IMR-90 (cell line): ENCODE results near the gene USP50. TPM values are rescaled to one million over a fixed set of nuclear protein-coding genes. Genes with fewer than 3 reads are reported as not detected.

Source experiments
- ATAC-seq: fragments of 200-7000 bp; cut with Tn5 transposase; 2 replicates; pipeline ENCODE4 v1.9.1; 2020; ENCODE audit warnings: low read depth, mild to moderate bottlenecking, moderate library complexity
- BruUV-seq: library from RNA; stranded (reverse); fragments of 400-500 nt; replicated peaks from 2 replicates; lab custom pipeline; 2021; lab: Mats Ljungman, UMichigan
- CTCF ChIA-PET: fragments of 300-600 bp; formaldehyde crosslinking; extraction: SDS; loops from one replicate; lab custom pipeline; 2021; ENCODE audit warnings: antibody characterized with exemption; lab: Yijun Ruan, JAX
- POLR2A ChIA-PET: fragments of 300-600 bp; sonication (Branson Sonifier 250); formaldehyde crosslinking; loops from one replicate; lab custom pipeline; 2022; ENCODE audit warnings: antibody characterized with exemption; ENCODE audit not compliant: unreplicated experiment; lab: Charles Lee
- DNase-seq: peaks from one replicate; pipeline ENCODE4 v3.0.0; 2013
- H2AFZ ChIP-seq: replicated peaks from 2 replicates; pipeline ENCODE3; 2013; ENCODE audit warnings: low read length, mild to moderate bottlenecking; ENCODE audit not compliant: poor library complexity
- H2AK5ac ChIP-seq: 2 replicates; pipeline ENCODE4 v1.6.1; 2013; ENCODE audit warnings: low read depth, low read length, inconsistent platforms
- H2AK9ac ChIP-seq: replicated peaks from 2 replicates; pipeline ENCODE3; 2013; ENCODE audit warnings: mild to moderate bottlenecking, low read depth, low read length, moderate library complexity; ENCODE audit not compliant: poor library complexity
- H2BK120ac ChIP-seq: 2 replicates; pipeline ENCODE4 v1.6.1; 2013; ENCODE audit warnings: low read depth, low read length, inconsistent platforms
- H2BK15ac ChIP-seq: 3 replicates; pipeline ENCODE4 v1.6.1; 2013; ENCODE audit warnings: low read depth, low read length, inconsistent platforms
- H2BK20ac ChIP-seq: 2 replicates; pipeline ENCODE4 v1.6.1; 2013; ENCODE audit warnings: low read depth, mild to moderate bottlenecking, inconsistent platforms, low read length, moderate library complexity
- H2BK5ac ChIP-seq: 2 replicates; pipeline ENCODE4 v1.6.1; 2013; ENCODE audit warnings: mild to moderate bottlenecking, low read depth, low read length, inconsistent platforms; ENCODE audit not compliant: poor library complexity, severe bottlenecking
- H3K14ac ChIP-seq: replicated peaks from 2 replicates; pipeline ENCODE4 v1.6.1; 2013; ENCODE audit warnings: low read depth, low read length, inconsistent platforms
- H3K18ac ChIP-seq: 2 replicates; pipeline ENCODE4 v1.6.1; 2013; ENCODE audit warnings: low read depth, low read length, control low read depth
- H3K23ac ChIP-seq: 2 replicates; pipeline ENCODE4 v1.6.1; 2013; ENCODE audit warnings: low read depth, low read length, inconsistent platforms
- H3K27ac ChIP-seq: 2 replicates; pipeline ENCODE4 v1.5.1; 2013; ENCODE audit warnings: mild to moderate bottlenecking, control low read depth, low read length; ENCODE audit not compliant: insufficient read depth
- H3K27me3 ChIP-seq: 2 replicates; pipeline ENCODE4 v1.6.1; 2013; ENCODE audit warnings: low read length; ENCODE audit not compliant: control insufficient read depth, insufficient read depth
- H3K36me3 ChIP-seq: 2 replicates; pipeline ENCODE4 v1.6.1; 2013; ENCODE audit warnings: low read length, mixed read lengths; ENCODE audit not compliant: control insufficient read depth, insufficient read depth
- H3K4ac ChIP-seq: 2 replicates; pipeline ENCODE4 v1.6.1; 2013; ENCODE audit warnings: low read depth, low read length, inconsistent platforms
- H3K4me1 ChIP-seq: 2 replicates; pipeline ENCODE4 v1.6.1; 2013; ENCODE audit warnings: low read length, mixed read lengths; ENCODE audit not compliant: control insufficient read depth, insufficient read depth
- H3K4me2 ChIP-seq: 2 replicates; pipeline ENCODE4 v1.6.1; 2013; ENCODE audit warnings: low read depth, mild to moderate bottlenecking, control low read depth, low read length, moderate library complexity
- H3K4me3 ChIP-seq: 2 replicates; pipeline ENCODE4 v1.5.1; 2013; ENCODE audit warnings: low read depth, mild to moderate bottlenecking, control low read depth, low read length, moderate library complexity; ENCODE audit not compliant: insufficient read depth
- H3K56ac ChIP-seq: 2 replicates; pipeline ENCODE4 v1.6.1; 2013; ENCODE audit warnings: low read length, inconsistent platforms; ENCODE audit not compliant: insufficient read depth; ENCODE audit errors: extremely low read depth
- H3K79me1 ChIP-seq, 2 experiments: 2 replicates each; pipeline ENCODE4 v1.6.1; 2013; ENCODE audit warnings: low read length in 2 of 2, inconsistent platforms in 1 of 2, low read depth in 1 of 2
- H3K9ac ChIP-seq: 2 replicates; pipeline ENCODE4 v1.6.1; 2013; ENCODE audit warnings: low read depth, low read length, control low read depth
- H3K9me1 ChIP-seq: 2 replicates; pipeline ENCODE4 v1.6.1; 2013; ENCODE audit warnings: low read length, inconsistent platforms; ENCODE audit not compliant: insufficient read depth
- H3K9me3 ChIP-seq: 2 replicates; pipeline ENCODE4 v1.6.1; 2013; ENCODE audit warnings: low read length; ENCODE audit not compliant: control insufficient read depth, insufficient read depth
- H4K20me1 ChIP-seq: 2 replicates; pipeline ENCODE4 v1.6.1; 2013; ENCODE audit warnings: low read length, inconsistent platforms; ENCODE audit not compliant: insufficient read depth
- H4K5ac ChIP-seq: 2 replicates; pipeline ENCODE4 v1.6.1; 2013; ENCODE audit warnings: mild to moderate bottlenecking, low read depth, low read length, control low read depth
- H4K8ac ChIP-seq, 2 experiments: 2 replicates each; pipeline ENCODE4 v1.6.1; 2013; ENCODE audit warnings: low read depth in 2 of 2, low read length in 2 of 2, control low read depth in 1 of 2, inconsistent platforms in 1 of 2
- H4K91ac ChIP-seq: 2 replicates; pipeline ENCODE4 v1.6.1; 2013; ENCODE audit warnings: low read depth, low read length, inconsistent platforms; ENCODE audit not compliant: insufficient read depth
- MAFK ChIP-seq: IDR thresholded peaks from 2 replicates; pipeline ENCODE4 v1.6.1; 2012; ENCODE audit warnings: low read depth, low read length, improper control_type of control experiment
- MAZ ChIP-seq: IDR thresholded peaks from 2 replicates; pipeline ENCODE4 v1.6.1; 2012; ENCODE audit warnings: low read depth, mild to moderate bottlenecking, low read length, improper control_type of control experiment, moderate library complexity, borderline replicate concordance
- RAD21 ChIP-seq: IDR thresholded peaks from 2 replicates; pipeline ENCODE4 v1.6.1; 2012; ENCODE audit warnings: low read length, improper control_type of control experiment
- RCOR1 ChIP-seq: IDR thresholded peaks from 2 replicates; pipeline ENCODE4 v1.6.1; 2012; ENCODE audit warnings: mild to moderate bottlenecking, low read length, improper control_type of control experiment; ENCODE audit not compliant: insufficient replicate concordance
- RFX5 ChIP-seq: IDR thresholded peaks from 2 replicates; pipeline ENCODE4 v1.8.0; 2012; ENCODE audit warnings: low read depth, mild to moderate bottlenecking, low read length, moderate library complexity
- SMC3 ChIP-seq: fragments of 150-350 bp; IDR thresholded peaks from 2 replicates; pipeline ENCODE4 v1.6.1; 2016; ENCODE audit warnings: low read depth, mild to moderate bottlenecking, antibody characterized with exemption, low read length, moderate library complexity
- WGBS, 2 experiments: methylation state at CpG; one replicate each; pipeline versions ENCODE4 v1.1.5 to v1.1.7; 2013; ENCODE audit warnings: missing lambda C conversion rate in 2 of 2; ENCODE audit not compliant: insufficient read length in 1 of 2; ENCODE audit errors: extremely low coverage in 2 of 2; 5-methylcytosine and 5-hydroxymethylcytosine counted together
- dilution Hi-C: fragments of 300-500 bp; cut with HindIII; formaldehyde crosslinking; loops from one replicate; pipeline ENCODE4 v1.14.3; 2018; ENCODE audit warnings: low sequenced_read_pairs; ENCODE audit not compliant: unreplicated experiment
- in situ Hi-C: fragments of 300-500 bp; cut with MboI; formaldehyde crosslinking; loops from 3 replicates; pipeline ENCODE4 v1.14.3; 2019; ENCODE audit warnings: low sequenced_read_pairs, inconsistent platforms, mixed read lengths
- intact Hi-C: fragments of 100-400 bp; cut with micrococcal nuclease; formaldehyde crosslinking; loops from 2 replicates; pipeline ENCODE4 v1.10.0; 2022
- polyA plus RNA-seq, 3 experiments: library from polyadenylated mRNA; depleted of rRNA; stranded (reverse); fragments of >200 nt; gene quantifications; 2 replicates each; pipeline ENCODE4 v1.2.3, GENCODE V29; 2012; ENCODE audit warnings: low replicate concordance in 1 of 3
- total RNA-seq: library from RNA; depleted of rRNA; stranded (reverse); fragments of >200 nt; gene quantifications from 2 replicates; pipeline ENCODE4 v1.2.3, GENCODE V29; 2012
- TF ChIP-seq, protein P1 (sequence below): fragments of 150-350 bp; IDR thresholded peaks from 2 replicates; pipeline ENCODE4 v1.6.1; 2017; ENCODE audit warnings: mild to moderate bottlenecking, antibody characterized with exemption, low read length, low read depth
- TF ChIP-seq, protein P2 (sequence below): fragments of 150-350 bp; IDR thresholded peaks from 2 replicates; pipeline ENCODE4 v1.6.1; 2016; ENCODE audit warnings: low read depth, mild to moderate bottlenecking, low read length, moderate library complexity, borderline replicate concordance

The USP50 gene
- total and polyA plus RNA-seq, 2 of the 4 experiments (the other 2 are of a cell fraction) = not detected

DNA sequence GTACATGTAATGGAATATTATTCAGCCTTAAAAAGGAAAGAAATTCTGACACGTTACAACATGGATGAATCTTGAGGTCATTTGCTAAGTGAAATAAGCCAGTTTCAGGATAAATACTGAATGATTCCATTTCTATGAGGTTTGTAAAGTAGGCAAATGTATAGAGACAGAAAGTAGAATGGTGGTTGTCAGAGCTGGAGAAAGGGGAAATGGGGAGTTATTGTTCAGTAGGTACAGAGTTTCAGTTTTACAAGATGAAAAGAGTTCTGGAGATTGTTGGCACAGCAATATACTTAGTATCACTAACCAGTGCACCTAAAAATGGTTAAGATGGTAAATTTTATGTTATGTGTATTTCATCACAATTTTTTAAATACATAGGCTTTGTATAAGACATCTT, 61.7 kb downstream of the USP50 start:
- H4K5ac ChIP-seq = no peak overlapping the region
- H3K4ac ChIP-seq = no peak overlapping the region
- ChIA-PET CTCF (no interaction called here), POLR2A (interaction anchor here (0.6 kb wide), 1 partner anchor 18 kb away, joined by 13 read pairs; no protein-coding TSS in a partner anchor)
- no peak overlapping the region for H2AK9ac ChIP-seq
- no peak overlapping the region for H4K8ac ChIP-seq
- H3K9me3 ChIP-seq = no peaks in the 10 kb centered on the region
- peaks cover 3% of the 10 kb centered on the region; the same call in 1 of the 2 replicates for H3K9me1 ChIP-seq
- no peak overlapping the region for H3K4me2 ChIP-seq
- dilution Hi-C loops = no loop called here
- TF ChIP-seq RAD21 (no peak), MAZ (no peak), MAFK (no peak), RFX5 (no peak), RCOR1 (no peak), SMC3 (no peak)
- TF ChIP-seq, protein P1, sequence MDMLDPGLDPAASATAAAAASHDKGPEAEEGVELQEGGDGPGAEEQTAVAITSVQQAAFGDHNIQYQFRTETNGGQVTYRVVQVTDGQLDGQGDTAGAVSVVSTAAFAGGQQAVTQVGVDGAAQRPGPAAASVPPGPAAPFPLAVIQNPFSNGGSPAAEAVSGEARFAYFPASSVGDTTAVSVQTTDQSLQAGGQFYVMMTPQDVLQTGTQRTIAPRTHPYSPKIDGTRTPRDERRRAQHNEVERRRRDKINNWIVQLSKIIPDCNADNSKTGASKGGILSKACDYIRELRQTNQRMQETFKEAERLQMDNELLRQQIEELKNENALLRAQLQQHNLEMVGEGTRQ = no peak
- TF ChIP-seq, protein P2, sequence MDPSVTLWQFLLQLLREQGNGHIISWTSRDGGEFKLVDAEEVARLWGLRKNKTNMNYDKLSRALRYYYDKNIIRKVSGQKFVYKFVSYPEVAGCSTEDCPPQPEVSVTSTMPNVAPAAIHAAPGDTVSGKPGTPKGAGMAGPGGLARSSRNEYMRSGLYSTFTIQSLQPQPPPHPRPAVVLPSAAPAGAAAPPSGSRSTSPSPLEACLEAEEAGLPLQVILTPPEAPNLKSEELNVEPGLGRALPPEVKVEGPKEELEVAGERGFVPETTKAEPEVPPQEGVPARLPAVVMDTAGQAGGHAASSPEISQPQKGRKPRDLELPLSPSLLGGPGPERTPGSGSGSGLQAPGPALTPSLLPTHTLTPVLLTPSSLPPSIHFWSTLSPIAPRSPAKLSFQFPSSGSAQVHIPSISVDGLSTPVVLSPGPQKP = no peak
- in situ Hi-C loops = no loop called here
- H3K27me3 ChIP-seq = no peaks in the 10 kb centered on the region
- no peak overlapping the region for H3K23ac ChIP-seq
- no peak overlapping the region for H3K56ac ChIP-seq
- DNase-seq (no peak), ATAC-seq (no peak)
- H2AK5ac ChIP-seq = no peak overlapping the region
- intact Hi-C loops = loop anchor here (10.0 kb wide), 1 partner anchor 420 kb away; the partner anchor contains the start of gene AP4E1
- no peak overlapping the region for H2BK5ac ChIP-seq
- H3K4me1 ChIP-seq = no peaks in the 10 kb centered on the region
- no peak overlapping the region for H3K14ac ChIP-seq
- no TSS peak for BruUV-seq
- peaks cover 0 to 4% of the 10 kb centered on the region in 2 experiments; a peak in 1 of 4 replicates for H3K79me1 ChIP-seq
- no peak overlapping the region for H3K27ac ChIP-seq
- H2BK20ac ChIP-seq = no peak overlapping the region
- H2BK120ac ChIP-seq = no peak overlapping the region
- H4K91ac ChIP-seq = no peak overlapping the region
- H2AFZ ChIP-seq = no peak overlapping the region
- peaks cover 25% of the 10 kb centered on the region for H3K36me3 ChIP-seq
- no peak overlapping the region for H3K18ac ChIP-seq
- WGBS, 2 experiments = 100% methylated on average over 1 of the region's 1 CpG; no CpG with 5 or more reads in 1 of the 2 experiments
- H4K20me1 ChIP-seq = no peaks in the 10 kb centered on the region; the same call in 1 of the 2 replicates
- no peak overlapping the region for H3K9ac ChIP-seq
- no peak overlapping the region for H3K4me3 ChIP-seq
- no peak overlapping the region for H2BK15ac ChIP-seq
